GM19452 (cell line): ENCODE measurements around the gene FAM20B.

Source experiments
- ATAC-seq: cut with Tn5 transposase; IDR thresholded peaks from one replicate; pipeline ENCODE4 v1.9.1; 2021; ENCODE audit not compliant: unreplicated experiment

FAM20B gene

DNA sequence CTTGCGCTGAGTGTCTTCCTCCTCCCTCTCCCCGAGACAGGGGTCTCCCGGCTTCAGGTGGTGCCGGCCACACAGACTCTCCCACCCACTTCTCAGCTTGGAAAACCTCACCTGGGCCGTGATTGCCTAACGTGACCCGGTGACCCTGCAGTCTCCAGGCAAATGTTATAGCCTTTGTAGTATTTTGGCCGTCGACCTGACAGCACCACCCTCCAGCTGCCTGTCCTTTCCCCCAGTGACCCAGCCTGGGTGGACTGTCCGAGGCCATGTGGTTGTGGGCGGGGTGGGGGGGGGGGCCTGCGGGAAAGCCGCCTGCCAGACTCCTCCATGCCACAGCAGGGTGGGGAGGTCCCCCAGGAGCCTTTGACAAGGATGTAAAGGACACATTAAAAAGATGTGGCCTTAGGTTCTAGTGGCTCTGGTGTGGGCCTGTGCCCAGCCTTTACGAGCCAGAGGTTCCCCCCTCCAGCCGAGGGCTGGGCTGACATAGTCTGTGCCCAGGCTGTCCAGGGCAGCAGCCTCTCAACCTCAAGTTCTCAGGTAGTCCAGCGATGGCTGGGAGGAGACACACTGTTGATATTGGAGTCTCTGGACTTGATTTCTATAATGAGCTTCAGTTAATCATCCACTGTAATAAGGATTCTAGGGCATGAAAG is 64.3 kb downstream of the FAM20B start:
- ATAC-seq: no peak

DNA sequence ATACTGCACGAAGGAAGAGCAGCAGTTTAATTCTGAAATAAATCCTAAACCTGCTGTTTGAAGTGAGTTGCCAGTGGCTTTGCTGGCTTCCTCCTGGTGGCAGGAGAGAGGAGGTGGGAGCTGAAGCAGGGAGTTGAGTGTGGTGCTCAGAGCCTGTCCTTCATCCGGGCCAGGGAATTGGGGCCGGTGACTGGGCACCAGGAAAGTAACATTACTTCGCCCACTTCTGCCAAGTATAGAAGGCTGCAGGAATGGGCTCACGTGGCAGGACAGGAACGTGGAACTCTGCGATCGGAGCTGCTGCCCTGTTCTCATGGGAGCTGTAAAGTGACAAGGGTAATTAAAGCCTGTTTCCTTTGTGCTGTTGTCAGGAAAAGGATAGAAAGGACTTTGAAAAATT is 64.8 kb downstream of the FAM20B start:
- no peak for ATAC-seq

DNA sequence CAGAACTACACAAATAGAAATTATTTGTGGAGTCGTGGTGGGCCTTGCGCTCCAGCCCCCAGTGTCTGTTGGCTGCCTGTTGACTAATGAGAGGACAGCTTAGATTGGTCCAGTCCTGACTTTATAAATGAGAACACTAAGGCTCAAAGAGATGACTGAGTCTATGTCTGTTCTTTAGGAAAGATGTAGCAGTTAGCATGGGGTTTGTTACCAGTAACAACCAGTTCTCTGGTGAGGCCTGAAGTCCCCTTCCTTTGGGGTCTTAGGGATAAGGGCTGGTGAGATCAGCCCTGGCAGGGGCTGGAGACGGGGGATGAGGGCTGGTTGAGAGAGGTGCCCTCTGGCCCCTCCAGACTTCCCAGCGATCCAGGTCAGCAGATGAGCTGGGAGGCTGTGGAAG is 65.2 kb downstream of the FAM20B start:
- no peak for ATAC-seq

DNA sequence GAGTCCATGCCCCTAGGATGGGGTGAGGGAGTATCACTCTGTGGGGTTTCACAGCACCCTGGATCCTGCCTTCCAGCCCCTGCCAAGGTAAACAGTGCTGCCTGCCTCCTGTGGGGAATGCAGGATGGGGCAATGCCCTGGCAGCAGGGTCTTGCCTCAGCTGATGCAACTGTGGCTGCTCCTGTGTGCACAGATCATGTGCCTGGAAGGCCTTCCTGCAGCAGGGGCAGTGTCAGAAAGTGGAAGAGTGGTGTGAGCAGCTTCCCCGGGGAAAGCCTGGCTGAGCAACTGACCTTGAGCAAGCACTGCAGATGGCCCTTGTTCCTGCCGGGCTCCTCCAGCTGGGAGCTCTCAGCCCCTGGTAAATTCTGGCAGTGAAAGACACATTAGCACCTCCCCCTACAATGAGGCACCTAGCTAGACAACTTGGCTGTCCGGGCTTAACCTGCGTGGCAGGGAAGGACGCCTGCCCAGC is 66.0 kb downstream of the FAM20B start:
- ATAC-seq: no peak

DNA sequence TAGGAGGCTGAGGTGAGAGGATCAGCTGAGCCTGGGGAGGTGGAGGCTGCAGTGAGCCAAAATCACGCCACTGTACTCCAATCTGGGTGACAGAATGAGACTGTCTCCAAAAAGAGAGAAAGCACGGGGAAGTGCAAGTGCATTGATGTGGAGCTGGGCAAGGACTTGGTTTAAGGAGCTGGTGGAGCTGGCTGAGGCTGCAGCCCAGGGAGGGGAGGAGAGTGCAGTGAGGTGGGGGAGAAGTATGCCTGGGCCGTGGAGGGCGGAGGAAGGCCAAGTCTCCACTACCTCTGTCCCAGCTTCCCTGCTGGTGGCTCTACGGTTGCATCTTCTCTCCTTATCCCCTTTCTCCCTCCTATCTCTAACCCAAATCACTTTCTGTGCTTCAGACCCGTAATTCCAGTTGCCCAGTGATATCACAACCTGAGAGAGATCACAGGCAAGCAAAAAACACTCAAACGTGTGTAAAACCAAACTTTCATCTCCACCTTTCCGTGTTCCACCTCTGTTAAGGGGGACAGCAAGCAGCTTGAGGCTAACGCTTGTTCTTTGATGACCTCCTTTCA is 67.3 kb downstream of the FAM20B start:
- no peak for ATAC-seq

DNA sequence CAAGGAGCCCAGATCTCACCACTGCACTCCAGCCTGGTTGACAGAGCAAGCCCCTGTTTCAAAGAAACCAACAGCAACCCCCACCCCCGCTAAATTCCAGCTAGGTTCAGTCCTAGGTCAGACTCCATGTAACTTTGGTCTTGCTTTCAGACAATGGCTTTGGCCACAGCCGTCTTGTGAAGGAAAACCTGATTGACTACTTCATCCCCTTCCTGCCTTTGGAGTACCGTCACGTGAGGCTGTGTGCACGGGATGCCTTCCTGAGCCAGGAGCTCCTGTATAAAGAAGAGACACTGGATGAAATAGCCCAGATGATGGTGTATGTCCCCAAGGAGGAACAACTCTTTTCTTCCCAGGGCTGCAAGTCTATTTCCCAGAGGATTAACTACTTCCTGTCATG is 69.1 kb downstream of the FAM20B start:
- no peak for ATAC-seq

DNA sequence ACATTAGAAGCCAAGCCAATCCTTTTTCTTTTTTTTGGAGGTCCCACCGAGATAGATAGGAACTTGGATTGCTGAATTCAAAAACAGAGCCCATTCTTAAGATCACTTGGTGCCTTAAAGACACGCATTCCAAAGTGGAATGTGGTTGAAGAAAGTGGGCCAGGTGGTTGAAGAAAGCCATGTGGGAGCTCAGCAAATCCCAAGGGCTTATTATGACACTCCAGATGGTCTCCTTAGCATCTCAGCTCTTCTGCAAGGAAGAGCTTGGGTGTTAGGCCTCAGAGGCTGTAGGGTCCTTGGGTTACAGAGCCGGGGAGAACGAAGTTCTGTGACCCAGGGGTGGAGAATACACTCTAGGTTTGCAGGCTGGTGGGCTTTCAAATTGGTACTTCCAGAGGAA is 69.7 kb downstream of the FAM20B start:
- no peak for ATAC-seq

DNA sequence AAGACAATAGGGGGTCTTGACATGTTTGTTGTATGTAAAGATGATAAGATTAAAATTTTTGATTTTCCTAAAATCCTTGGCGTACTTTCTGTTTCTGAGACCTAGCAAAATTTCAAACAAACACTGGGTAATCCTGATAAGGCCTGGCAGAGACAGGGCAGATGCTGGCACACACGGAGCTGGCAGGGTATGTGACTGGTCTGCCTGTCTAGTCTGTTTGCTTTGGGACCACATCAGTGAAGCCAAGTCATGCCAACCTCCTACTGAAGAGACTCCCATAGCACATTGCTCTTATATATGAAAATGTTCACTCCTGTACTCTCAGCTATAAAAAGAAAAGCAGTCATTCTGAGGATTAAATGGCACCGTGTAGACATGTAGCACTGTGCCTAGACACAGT is 70.2 kb downstream of the FAM20B start:
- no peak for ATAC-seq

DNA sequence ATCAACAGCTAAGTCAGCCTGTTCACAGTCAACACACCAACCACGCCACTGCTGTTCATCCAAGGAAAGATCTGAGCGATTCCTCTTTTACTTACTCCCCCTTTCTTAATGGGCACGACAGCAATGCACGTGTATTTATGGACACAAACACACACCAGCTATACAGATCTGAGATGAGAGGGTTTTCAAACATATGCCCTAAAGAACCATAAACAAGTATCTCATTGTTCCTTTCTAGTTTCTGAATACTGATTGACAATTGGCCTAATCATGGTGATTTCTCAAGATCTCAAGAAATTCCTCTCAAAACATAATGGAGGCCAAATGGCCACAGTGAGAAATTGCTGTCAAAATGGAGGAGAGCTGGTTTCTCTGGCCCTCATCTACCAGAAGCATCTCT is 74.2 kb downstream of the FAM20B start:
- no peak for ATAC-seq

DNA sequence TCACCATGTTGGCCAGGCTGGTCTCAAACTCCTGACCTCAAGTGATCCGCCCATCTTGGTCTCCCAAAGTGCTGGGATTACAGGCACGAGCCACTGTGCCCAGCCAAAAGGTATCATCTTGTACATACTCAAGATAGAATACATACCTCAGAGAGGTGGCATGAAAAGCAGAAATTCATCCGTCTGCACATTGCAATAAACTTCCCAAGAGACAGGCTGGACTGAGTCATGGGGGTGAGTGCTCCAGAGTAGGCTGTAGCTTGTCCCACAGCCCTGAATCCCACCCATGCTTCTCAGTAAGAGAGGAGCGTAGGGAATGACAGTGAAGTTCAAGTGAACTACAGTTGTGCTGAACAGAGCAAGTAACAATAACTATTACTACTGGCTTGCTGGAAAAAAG is 75.9 kb downstream of the FAM20B start:
- no peak for ATAC-seq

DNA sequence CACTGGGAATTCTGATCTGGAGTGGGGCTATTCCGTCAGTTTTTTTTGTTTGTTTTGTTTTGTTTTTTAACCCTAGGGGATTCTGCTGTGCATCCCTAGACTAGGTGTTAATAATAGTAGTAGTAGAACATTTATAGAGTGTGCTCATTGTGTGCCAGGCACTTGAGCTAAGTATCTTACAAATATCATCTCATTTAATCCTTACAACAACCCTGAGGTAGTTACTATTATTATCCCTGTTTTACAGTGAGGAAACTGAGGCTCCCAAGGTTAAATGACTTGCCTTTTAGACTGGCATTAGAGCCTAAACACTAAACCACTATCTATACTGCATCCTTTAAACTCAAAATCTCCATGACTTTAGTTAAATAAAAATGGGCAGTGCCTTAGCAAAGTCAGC is 78.3 kb downstream of the FAM20B start:
- no peak for ATAC-seq

DNA sequence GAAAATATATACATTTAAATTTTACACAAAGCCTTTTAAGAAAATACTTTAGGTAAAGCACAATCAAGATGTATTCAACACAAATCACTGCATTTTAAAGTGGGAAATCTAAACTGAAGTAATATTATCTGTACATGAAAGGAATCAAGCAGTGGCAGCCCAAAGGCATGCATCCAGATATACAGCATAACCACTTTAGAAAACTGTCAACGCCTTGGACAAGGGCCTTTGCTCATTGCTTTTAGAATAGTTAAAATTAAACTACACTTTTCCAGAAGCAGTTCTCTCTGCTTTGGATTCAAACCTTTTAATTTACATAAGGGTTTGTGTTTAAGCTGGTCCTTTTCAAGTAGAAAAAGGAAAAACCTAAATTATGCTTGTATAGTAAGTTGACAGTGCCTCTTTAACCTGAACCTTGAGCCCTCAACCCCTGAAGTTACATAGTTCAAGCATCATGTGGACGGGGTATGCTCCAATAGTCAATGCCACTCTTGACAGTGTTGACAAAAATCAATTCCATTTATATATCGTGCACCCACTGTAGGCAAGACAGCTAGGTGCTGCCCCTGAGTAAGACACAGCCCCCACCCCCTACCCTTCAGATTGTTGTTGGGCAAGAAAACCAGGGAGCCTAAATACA is 79.0 kb downstream of the FAM20B start:
- no peak for ATAC-seq

DNA sequence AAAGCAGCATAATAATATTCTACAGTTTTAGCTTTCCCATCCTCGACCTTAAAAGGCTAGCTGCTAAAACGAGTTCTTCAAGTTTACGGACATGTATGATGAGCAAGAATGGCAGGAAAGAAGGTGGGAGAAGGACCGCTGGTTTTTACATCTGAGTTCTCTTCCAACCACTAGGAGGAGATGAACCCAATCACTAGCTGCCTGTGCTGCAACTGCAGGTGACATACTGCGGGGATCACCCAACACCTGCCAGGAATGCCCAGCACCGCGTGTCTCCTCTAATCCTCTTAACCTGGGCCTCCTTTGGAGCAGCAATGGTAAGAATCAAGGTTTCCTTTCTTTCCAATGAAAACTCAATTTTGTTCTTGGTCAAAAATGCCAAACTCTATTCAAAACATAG is 79.7 kb downstream of the FAM20B start:
- no peak for ATAC-seq

DNA sequence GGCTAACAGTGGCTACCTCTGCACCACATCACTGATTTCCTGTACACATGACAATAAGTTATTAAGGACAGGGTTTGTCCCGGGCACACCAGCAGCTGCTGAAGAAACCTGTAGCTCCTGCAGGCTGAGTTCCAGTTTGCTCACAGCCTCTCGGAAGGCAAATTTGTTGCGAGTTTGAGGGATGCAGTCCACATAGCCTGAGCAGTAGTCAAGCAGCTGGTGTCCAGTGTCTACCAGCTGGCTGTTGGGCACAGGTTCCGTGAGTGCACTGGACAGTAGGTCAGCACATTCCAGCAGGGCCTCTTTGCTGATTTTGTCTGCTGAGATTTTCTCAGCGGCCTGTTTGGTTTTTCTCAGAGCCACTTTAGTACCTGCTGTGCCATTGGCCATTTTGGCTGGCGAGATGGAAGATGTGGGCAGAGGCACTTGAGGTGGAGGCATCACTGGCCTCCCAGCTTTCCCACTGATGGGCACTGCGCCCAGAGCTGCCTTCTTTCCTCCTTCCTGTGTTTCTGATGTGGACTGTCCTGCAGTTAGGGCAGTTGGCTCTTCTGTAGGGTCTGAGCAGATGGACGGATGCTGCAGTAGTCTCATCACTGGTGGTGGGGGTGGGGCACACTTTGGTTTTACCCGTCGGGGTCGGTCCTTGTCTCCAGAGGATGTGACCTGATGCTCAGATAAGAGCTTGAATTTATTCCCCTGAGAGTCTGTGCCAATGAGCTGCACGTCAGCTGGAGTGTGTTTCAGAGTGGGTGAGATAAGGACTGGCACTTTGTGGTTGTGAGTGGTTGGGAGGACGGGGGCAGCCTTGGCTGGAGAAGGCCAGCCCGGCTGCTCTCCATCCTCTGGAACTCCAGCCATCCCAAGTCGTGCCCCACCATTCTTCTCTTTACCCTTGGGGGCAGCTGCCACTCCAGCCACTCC is 82.3 kb downstream of the FAM20B start:
- ATAC-seq: no peak

DNA sequence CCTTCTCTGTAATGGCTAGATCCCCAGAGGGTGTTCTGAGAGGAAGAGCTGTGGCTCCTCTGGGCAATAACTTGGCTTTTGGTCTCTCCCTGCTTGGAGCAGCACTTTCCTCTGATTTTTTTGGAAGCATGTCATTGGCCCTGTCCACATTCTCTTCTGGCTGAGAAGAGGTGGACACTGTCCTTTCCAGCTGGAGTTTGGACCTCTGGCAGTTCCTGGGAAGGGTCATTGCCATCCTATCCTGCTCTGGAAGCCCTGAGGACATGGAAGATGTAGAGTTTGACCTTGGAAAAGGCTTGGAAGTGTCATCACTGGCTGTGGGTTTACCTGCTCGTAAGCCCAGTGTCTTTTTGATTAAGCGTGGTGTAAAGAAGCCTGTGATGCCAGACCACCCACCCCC is 83.0 kb downstream of the FAM20B start:
- no peak for ATAC-seq

DNA sequence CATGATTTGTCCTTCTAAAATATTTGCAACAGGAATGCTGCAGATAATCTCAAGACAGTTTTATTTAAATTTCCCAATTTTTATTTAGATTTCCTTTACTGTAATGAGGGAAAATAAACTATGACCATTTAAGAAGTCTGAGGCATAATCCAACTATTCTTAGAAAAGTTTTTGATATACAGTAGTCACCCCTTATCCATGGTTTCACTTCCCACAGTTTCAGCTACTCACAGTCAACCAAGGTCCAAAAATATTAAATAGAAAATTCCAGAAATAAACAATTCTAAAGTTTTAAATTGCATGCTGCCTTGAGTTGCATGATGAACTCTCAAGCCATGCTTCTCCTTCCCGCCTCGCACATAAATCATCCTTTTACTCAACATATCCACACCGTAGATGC is 89.5 kb downstream of the FAM20B start:
- ATAC-seq: no peak

DNA sequence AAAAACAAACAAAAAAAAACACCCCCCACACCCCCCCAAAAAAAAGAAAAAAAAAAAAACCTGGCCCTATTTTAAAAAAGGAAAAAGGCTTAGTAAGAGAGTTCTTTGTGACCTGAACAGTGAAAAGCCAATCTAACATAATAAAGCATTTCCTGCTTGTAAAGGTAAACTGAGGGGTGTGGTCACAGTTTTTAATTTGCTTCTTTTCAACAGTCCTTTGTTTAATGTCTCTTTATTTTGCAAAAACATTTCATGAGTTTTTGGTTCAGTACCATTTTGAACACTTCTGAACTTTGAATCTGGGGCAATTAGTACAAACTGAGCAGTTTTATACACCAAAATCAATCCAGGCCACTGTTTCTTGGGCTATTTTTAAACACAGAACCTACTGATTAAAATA is 93.8 kb downstream of the FAM20B start:
- ATAC-seq: no peak

DNA sequence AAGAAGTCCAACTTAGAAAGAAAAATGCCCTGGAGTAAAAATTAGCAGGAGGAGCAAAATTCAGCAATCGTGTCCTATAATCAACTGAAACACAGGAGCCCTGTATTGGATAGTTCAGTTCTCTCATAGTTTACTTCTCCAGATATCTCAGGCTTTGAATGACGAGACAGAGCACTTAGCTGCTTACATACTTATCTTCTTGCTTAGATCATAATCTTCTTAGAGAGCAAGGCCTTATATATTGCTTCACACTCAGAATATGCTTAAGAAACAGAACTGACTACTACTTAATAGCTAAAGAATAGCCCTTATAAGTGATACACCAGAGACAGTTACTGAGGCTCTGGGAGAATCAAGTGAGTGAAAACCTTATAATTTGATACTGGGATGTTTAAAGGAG is 95.0 kb downstream of the FAM20B start:
- no peak for ATAC-seq

DNA sequence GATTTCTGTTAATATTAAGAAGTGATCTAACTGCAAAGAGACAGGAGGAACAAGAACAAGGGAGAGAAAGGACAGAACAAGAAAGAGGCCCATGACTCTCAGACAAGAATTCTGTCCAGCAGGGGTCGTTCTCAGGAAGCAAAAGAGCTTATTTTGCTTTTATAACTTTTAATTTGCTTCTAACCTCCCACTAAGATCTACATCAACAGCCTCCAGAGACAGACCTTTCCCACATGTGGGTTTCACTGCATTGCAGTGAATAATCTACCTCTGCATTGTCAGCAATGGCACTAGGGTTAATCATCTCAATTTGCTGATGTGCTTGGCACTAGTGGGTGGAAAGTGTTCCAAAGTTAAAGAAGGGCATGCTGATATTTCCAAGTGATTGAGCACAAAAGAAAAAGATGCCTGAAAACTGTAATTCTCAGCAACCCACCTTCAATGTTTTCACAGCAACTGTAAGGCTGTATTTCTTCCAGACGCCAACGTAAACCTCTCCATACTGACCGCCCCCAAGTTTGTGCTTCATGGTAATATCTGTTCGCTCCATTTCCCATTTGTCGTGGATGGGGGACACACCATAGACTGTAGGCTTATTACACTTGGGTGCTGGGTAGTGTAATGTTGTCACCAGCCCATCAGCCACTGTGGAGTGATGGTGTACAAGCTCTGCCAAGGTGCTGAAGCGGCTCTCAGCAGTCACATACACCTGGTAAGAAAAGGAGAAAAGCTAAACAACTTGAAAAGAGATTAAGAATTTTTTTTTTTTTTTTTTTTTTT is 95.7 kb downstream of the FAM20B start:
- no peak for ATAC-seq

DNA sequence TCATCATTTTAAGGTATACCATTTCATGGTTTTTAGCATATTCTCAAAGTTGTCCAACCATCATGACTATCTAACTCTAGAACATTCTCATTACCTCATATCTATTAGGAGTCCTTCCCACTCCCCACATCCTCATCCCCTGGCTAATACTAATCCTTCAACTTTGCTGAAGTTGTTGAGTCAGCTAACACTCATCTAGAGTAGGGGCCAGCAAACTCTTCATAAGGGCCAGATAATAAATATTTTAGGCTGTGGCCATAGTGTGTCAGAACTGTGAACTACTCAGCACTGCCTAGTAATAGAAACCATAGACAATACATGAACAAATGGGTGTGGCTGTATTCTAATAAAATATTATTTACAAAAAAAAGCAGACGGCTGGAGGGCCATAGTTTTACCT is 99.2 kb downstream of the FAM20B start:
- no peak for ATAC-seq
